OCI-LY3 (cell line): ENCODE measurements around the gene P3H1.

Experiments used
- CTCF ChIP-seq: fragments of 200-600, 300-600 bp; sonication (generic); IDR thresholded peaks from 2 replicates; pipeline ENCODE4 v1.5.1; 2014; ENCODE audit warnings: antibody characterized with exemption, low read length, low read depth
- EZH2phosphoT487 ChIP-seq: fragments of 200-600 bp; shearing (Covaris generic); IDR thresholded peaks from 2 replicates; pipeline ENCODE4 v1.6.1; 2018; ENCODE audit warnings: antibody characterized with exemption, mixed run types, low read depth

GRCh38 chr1:42741706-42742105 is 25.1 kb downstream of the P3H1 start:
- TF ChIP-seq CTCF (no peak), EZH2phosphoT487 (no peak)
